NCI-H146 treated with DMSO at 0.1 percent for 48 hours (cell line): ENCODE results near the gene RNPS1.
A peak's percentile ranks its signal among the peaks of the same experiment; 100 is the strongest.

Experiments
- DNase-seq: peaks from one replicate; lab custom pipeline; 2025; ENCODE audit not compliant: unreplicated experiment; lab: John Stamatoyannopoulos, UW

RNPS1 gene

DNA sequence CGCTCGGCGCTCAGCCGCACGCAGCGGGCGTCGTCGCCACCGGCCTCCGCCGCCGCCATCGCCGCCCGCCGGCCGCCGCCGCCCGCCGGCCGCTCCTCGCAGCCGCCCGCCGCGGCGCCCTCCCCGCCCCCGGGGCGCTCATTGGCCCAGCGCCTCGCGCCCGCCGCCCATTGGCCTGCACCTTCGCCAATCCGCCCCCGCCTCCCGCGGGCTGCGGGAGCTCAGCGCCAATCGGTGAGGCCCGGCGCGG, 53.3 kb downstream of the RNPS1 start, which contains the start of gene PGP:
TSS of gene PGP (minus strand) at position 122 of the 250 bp plus-strand sequence. CDS start at position 59, 63 bp downstream.
- no peak for DNase-seq

- DNase-seq, result no peak
Measured at GRCh38 chr16:2213817-2214718, 53.9 kb downstream of the RNPS1 start.

- DNase-seq, result no peak
Measured at GRCh38 chr16:2212362-2213324, 55.3 kb downstream of the RNPS1 start.

GRCh38 chr16:2211923-2212347, 56.0 kb downstream of the RNPS1 start:
- no peak for DNase-seq

- DNase-seq, result no peak
Measured at GRCh38 chr16:2210386-2211365, 57.2 kb downstream of the RNPS1 start, which contains the start of gene BRICD5. Gene BRICD5 (minus strand): TSS chr16:2210863. CDS start chr16:2210833, 30 bp downstream.

DNA sequence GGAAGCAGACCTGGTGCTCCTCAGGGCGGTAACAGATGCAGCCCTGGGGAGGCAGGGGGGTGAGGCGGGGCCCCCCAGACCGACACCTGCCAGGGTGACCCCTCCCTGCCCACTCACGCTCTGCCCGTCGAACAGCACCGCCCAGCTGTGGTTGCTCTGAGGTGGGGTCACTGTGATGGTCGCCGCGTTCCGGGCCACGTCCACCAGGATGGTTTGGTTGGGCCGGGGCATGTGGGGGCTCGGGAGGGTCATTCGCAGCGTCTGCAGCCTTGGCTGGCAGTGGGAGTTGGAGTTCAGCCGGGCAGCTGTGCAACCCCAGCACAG, 58.0 kb downstream of the RNPS1 start:
- no peak for DNase-seq

- no peak for DNase-seq
Measured at GRCh38 chr16:2209258-2210008, 58.5 kb downstream of the RNPS1 start.

DNA sequence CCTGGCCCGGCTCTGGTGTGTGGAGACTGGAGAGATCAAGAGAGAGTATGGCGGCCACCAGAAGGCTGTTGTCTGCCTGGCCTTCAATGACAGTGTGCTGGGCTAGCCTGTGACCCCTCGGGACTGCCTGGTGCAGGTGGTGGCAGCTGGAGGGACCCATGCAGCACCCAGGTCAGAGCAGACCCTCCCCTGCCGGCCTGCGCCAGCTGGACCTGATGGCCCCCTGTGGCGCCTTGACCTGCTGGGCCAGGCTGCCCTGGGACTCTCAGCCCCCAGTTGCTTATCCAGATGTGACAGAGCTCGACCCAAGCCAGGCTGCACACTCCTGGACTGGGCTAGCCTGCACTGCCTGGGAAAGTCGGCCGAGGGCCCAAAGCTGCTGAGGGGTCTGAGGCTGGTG, 59.2 kb downstream of the RNPS1 start:
- DNase-seq, result no peak

- no peak for DNase-seq
Measured at GRCh38 chr16:2208308-2208707, 59.6 kb downstream of the RNPS1 start.

DNA sequence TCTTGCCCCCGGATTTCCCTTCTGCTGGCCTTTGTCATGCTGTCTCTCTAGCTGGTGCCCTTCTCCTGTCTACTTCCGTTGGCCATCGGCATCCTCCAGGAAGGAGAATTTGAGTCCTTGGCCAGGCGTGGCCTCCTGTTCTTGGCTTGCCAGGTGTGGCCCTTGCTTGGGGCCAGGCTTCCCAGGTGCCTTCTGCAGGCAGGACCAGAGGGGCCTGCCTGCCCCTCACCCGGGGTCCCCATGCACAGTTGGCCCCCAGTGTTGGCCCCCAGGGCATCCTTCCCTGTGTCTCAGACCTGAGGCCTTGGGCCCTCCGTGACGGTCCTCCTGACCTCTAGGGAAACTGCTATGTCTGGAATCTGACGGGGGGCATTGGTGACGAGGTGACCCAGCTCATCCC, 60.1 kb downstream of the RNPS1 start:
- DNase-seq, result no peak

- no peak for DNase-seq
Measured at GRCh38 chr16:2206780-2207433, 61.0 kb downstream of the RNPS1 start.

GRCh38 chr16:2206420-2206779, 61.5 kb downstream of the RNPS1 start:
- DNase-seq, result no peak

- no peak for DNase-seq
Measured at GRCh38 chr16:2205967-2206313, 62.0 kb downstream of the RNPS1 start.

- peak; percentile 68 for DNase-seq
Measured at GRCh38 chr16:2205104-2205966, 62.6 kb downstream of the RNPS1 start, which contains the start of gene MLST8. Gene MLST8 (plus strand): TSS chr16:2205454. CDS start chr16:2206086, 632 bp downstream.

DNA sequence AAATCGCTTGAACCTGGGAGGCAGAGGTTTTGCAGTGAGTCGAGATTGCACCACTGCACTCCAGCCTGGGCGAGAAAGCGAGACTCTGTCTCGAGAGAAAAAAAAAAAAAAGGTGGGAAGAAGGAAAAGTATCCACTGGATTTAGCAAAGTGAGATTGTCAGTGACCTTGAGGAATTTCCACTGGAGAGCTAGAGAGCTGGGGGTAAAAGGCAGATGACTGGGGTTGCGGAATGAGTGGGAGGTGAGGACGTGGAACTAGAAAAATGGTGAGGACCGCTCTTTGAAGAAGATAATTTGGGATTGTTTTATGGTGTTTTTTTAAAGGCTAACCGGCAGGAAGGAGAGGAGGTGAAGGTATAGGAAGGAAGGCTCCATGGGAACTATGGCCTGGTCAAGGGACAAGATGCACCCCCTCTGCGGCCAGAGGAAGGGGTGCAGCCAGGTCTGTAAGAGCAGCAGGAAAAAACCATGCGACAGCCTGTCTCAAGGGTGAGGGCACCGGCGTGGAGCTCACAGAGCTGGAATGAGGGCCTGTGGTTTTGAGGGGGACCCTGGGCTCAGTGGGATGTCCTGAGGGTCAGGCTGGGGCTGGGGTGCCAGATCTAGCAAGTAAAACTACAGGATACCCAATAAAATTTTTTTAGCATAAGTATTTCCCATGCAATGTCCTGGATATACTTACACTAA, 63.4 kb downstream of the RNPS1 start:
- no peak for DNase-seq
